ENCODE data around the gene DNAJC18. TPM values are rescaled to one million over a fixed set of nuclear protein-coding genes. Genes with fewer than 3 reads are reported as not detected.
A peak's percentile ranks its signal among the peaks of the same experiment; 100 is the strongest.

The DNAJC18 gene
- total RNA-seq, 4 donors from 2014 or later, result 7.6 to 27.7 (median 14.5) TPM

- H3K27me3 ChIP-seq, result no peaks in the 10 kb centered on the region
- H3K4me3 ChIP-seq, result no peak within 1 kb of the TSS
- WGBS, 2 donors (ENCODE audit: low coverage in 1 of 2), result 80% methylated on average over 1 of the region's 9 CpGs
- ATAC-seq, result no peak
- TF ChIP-seq POLR2A (IDR thresholded peaks at IDR 0.05), result no peak
- TF ChIP-seq EP300 (IDR thresholded peaks at IDR 0.05), result no peak
- TF ChIP-seq POLR2AphosphoS5 (IDR thresholded peaks at IDR 0.05), result no peak
- TF ChIP-seq CTCF (IDR thresholded peaks at IDR 0.05), result no peak
- H3K36me3 ChIP-seq, result peaks cover 0 to 11% of the 10 kb centered on the region in 2 donors
- H3K9me3 ChIP-seq, result no peaks in the 10 kb centered on the region
- peak within 1 kb of the TSS in 1 of 4 donors; percentile 17 for H3K27ac ChIP-seq
- peaks cover 0 to 26% (median 12%) of the 10 kb centered on the region in 3 donors for H3K4me1 ChIP-seq
Observed at GRCh38 chr5:139470821-139471300, 31.5 kb upstream of the DNAJC18 start, which contains the start of gene SMIM33. Gene SMIM33, plus strand, starts transcription at chr5:139471004. Its CDS starts 118 bp downstream, at chr5:139471122.

- H3K4me3 ChIP-seq, result no peak overlapping the region
- H3K9me3 ChIP-seq, result no peaks in the 10 kb centered on the region
- no peaks in the 10 kb centered on the region for H3K27me3 ChIP-seq
- no peaks in the 10 kb centered on the region for H3K36me3 ChIP-seq
- no peak overlapping the region for H3K27ac ChIP-seq
- ATAC-seq, result no peak
- 75 to 90% methylated on average over 2 to 5 of the region's 8 CpGs for WGBS, 2 donors (ENCODE audit: low coverage in 1 of 2)
- H3K4me1 ChIP-seq, result peaks cover 0 to 3% (median 3%) of the 10 kb centered on the region in 3 donors
- TF ChIP-seq EP300 (IDR thresholded peaks at IDR 0.05), result no peak
Observed at GRCh38 chr5:139468421-139468931, 29.2 kb upstream of the DNAJC18 start.

GRCh38 chr5:139462586-139463276, 23.4 kb upstream of the DNAJC18 start, which contains the start of gene ECSCR:
Gene ECSCR, minus strand, starts transcription at chr5:139462743. Its CDS starts 73 bp downstream, at chr5:139462670.
- Histone ChIP-seq H3K27ac (peak within 1 kb of the TSS in 3 of 4 donors; percentile 38 to 65 (median 59)), H3K27me3 (no peaks in the 10 kb centered on the region), H3K4me1 (no peaks in the 10 kb centered on the region), H3K36me3 (no peaks in the 10 kb centered on the region), H3K9me3 (no peaks in the 10 kb centered on the region), H3K4me3 (peak within 1 kb of the TSS in 1 of 2 donors; percentile 35)
- peak; percentile 52 for ATAC-seq
- WGBS, 2 donors (ENCODE audit: low coverage in 1 of 2), result 80% methylated on average over 4 of the region's 10 CpGs; no CpG with 5 or more reads in 1 of the 2 donors
- TF ChIP-seq CTCF (IDR thresholded peaks at IDR 0.05) (no peak), EP300 (IDR thresholded peaks at IDR 0.05) (no peak), POLR2AphosphoS5 (IDR thresholded peaks at IDR 0.05) (no peak), POLR2A (IDR thresholded peaks at IDR 0.05) (no peak)

- H3K9me3 ChIP-seq, result no peaks in the 10 kb centered on the region
- ATAC-seq, result peak; percentile 60
- H3K36me3 ChIP-seq, result no peaks in the 10 kb centered on the region
- H3K27me3 ChIP-seq, result no peaks in the 10 kb centered on the region
- no peaks in the 10 kb centered on the region for H3K4me1 ChIP-seq
- peak; percentile 30 for TF ChIP-seq POLR2AphosphoS5 (IDR thresholded peaks at IDR 0.05)
- TF ChIP-seq POLR2A (IDR thresholded peaks at IDR 0.05), result no peak
- TF ChIP-seq EP300 (IDR thresholded peaks at IDR 0.05), result no peak
- TF ChIP-seq CTCF (IDR thresholded peaks at IDR 0.05), result no peak
- WGBS, 2 donors (ENCODE audit: low coverage in 1 of 2), result 60% methylated on average over 2 of the region's 5 CpGs; no CpG with 5 or more reads in 1 of the 2 donors
- H3K27ac ChIP-seq, result peak overlapping the region in 3 of 4 donors; percentile 38 to 65 (median 59)
- peak overlapping the region in 1 of 2 donors; percentile 35 for H3K4me3 ChIP-seq
Observed at GRCh38 chr5:139461698-139462097, 22.4 kb upstream of the DNAJC18 start.

GRCh38 chr5:139461176-139461575, 21.9 kb upstream of the DNAJC18 start:
- Histone ChIP-seq H3K36me3 (no peaks in the 10 kb centered on the region), H3K4me3 (peak overlapping the region in 1 of 2 donors; percentile 35), H3K27me3 (no peaks in the 10 kb centered on the region), H3K9me3 (no peaks in the 10 kb centered on the region), H3K4me1 (no peaks in the 10 kb centered on the region), H3K27ac (peak overlapping the region in 3 of 4 donors; percentile 38 to 59 (median 54))
- 55 to 64% methylated on average over 2 to 4 of the region's 7 CpGs for WGBS, 2 donors (ENCODE audit: low coverage in 1 of 2)
- TF ChIP-seq POLR2A (IDR thresholded peaks at IDR 0.05) (no peak), POLR2AphosphoS5 (IDR thresholded peaks at IDR 0.05) (no peak)
- ATAC-seq, result no peak

All from gastroesophageal sphincter (tissue), 4 donors.